Activated B cell treated with CpG ODN at 0.5 μM for 24 hours (primary cell): ENCODE results near the gene SF3B2. TPM values are rescaled to one million over a fixed set of nuclear protein-coding genes. Genes with fewer than 3 reads are reported as not detected.

Experiments used
- ATAC-seq: fragments of 200-7000 bp; cut with Tn5 transposase; one replicate; pipeline ENCODE4 v1.10.0; 2021; ENCODE audit warnings: low read depth, mild to moderate bottlenecking, moderate library complexity
- CTCF ChIA-PET: fragments of 350-600 bp; sonication (Branson Sonifier 250); formaldehyde crosslinking; loops from one replicate; lab custom pipeline; 2021; ENCODE audit warnings: antibody characterized with exemption; lab: Charles Lee
- POLR2A ChIA-PET: fragments of 350-600 bp; sonication (Branson Sonifier 250); formaldehyde crosslinking; loops from one replicate; lab custom pipeline; 2021; ENCODE audit warnings: antibody characterized with exemption; lab: Charles Lee
- DNase-seq: peaks from one replicate; pipeline ENCODE4 v3.0.0; 2022
- H3K27ac Mint-ChIP-seq: one replicate; pipeline ENCODE4 v1.8.0; 2020; ENCODE audit warnings: mixed read lengths
- H3K27me3 Mint-ChIP-seq: one replicate; pipeline ENCODE4 v1.8.0; 2021; ENCODE audit warnings: mixed read lengths
- H3K36me3 Mint-ChIP-seq: one replicate; pipeline ENCODE4 v1.8.0; 2021; ENCODE audit warnings: low read depth, mixed read lengths
- H3K4me1 Mint-ChIP-seq: one replicate; pipeline ENCODE4 v1.8.0; 2021; ENCODE audit warnings: mixed read lengths
- H3K4me3 Mint-ChIP-seq: one replicate; pipeline ENCODE4 v1.8.0; 2020; ENCODE audit warnings: mild to moderate bottlenecking, mixed read lengths
- H3K9me3 Mint-ChIP-seq: one replicate; pipeline ENCODE4 v1.8.0; 2020; ENCODE audit warnings: mixed read lengths
- CTCF ChIP-seq: fragments of 200-600 bp; IDR thresholded peaks from one replicate; pipeline ENCODE4 v1.8.0; 2022; ENCODE audit warnings: antibody characterized with exemption, mild to moderate bottlenecking
- intact Hi-C: fragments of 100-400 bp; cut with micrococcal nuclease; formaldehyde crosslinking; loops from one replicate; pipeline ENCODE4 v1.15.1; 2024
- total RNA-seq: library from RNA; stranded (reverse); gene quantifications from 2 replicates; pipeline ENCODE4 v1.2.3, GENCODE V29; 2022

SF3B2 gene
- total RNA-seq, 1 donor from 2014 or later: 219 TPM

DNA sequence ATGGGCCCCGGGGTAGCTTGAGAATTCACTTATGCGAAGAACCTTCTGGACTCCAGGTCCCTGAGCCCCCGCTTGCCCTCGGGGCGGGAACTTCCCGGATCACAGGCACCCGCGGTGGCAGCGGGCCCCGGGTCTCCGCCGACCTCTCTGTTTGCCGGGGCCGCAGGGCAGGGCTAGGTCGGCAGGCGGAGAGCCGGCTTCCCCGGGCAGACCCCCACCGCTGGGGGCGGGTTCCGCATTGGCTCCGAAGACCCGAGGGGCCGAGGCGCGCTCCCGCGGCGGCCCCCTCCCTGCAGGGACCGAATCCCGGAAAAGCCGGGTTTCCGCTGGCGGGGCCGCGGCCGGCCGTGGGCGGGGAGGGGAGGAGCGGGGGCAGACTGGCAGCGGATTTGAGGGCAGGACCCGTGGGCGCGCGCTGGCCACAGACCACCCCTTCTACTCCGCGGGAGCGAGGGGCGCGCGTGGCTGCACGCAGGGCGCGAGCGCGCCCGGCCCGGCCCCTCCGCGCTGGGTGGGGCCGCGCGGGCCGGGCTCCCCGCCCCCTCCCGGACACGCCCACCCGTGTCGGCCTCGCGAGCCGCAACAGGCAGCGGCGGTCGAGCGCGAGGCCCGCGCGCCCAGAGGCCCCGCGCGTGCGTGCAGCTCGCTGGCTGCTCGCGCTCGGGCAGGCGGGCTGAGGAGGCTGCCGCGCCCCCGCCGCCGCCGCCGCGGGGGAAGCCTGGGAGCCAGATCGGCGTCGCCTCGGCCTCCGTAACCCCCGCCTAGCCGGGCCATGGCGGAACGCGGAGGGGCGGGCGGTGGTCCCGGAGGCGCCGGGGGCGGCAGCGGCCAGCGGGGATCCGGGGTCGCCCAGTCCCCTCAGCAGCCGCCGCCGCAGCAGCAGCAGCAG, 17.8 kb downstream of the SF3B2 start, which contains the start of gene PACS1:
Gene PACS1, plus strand, starts transcription at position 558 of the 889 bp plus-strand sequence. Its CDS starts 215 bp downstream, at position 773.
- peaks cover 66% of the 10 kb centered on the region for H3K4me1 Mint-ChIP-seq
- DNase-seq: peak; percentile 82
- H3K9me3 Mint-ChIP-seq: no peaks in the 10 kb centered on the region
- peak within 1 kb of the TSS; percentile 92 for H3K4me3 Mint-ChIP-seq
- H3K27ac Mint-ChIP-seq: peak within 1 kb of the TSS; percentile 95
- intact Hi-C loops: loop anchor here (1.0 to 2.0 kb wide), 6 partner anchors 11 to 188 kb away; partner anchors contain the start of gene SF3B2
- ChIA-PET POLR2A (interaction anchor here (0.6 to 6.8 kb wide), 13 partner anchors 11 to 70 kb away, joined by 3 to 59 read pairs (median 7); partner anchors contain the start of gene SF3B2), CTCF (interaction anchor here (0.9 to 3.2 kb wide), 9 partner anchors 10 to 152 kb away, joined by 3 to 59 read pairs (median 4); no protein-coding TSS in a partner anchor)
- TF ChIP-seq CTCF: no peak
- no peaks in the 10 kb centered on the region for H3K27me3 Mint-ChIP-seq
- peaks cover 69% of the 10 kb centered on the region for H3K36me3 Mint-ChIP-seq
- ATAC-seq: peak; percentile 75

DNA sequence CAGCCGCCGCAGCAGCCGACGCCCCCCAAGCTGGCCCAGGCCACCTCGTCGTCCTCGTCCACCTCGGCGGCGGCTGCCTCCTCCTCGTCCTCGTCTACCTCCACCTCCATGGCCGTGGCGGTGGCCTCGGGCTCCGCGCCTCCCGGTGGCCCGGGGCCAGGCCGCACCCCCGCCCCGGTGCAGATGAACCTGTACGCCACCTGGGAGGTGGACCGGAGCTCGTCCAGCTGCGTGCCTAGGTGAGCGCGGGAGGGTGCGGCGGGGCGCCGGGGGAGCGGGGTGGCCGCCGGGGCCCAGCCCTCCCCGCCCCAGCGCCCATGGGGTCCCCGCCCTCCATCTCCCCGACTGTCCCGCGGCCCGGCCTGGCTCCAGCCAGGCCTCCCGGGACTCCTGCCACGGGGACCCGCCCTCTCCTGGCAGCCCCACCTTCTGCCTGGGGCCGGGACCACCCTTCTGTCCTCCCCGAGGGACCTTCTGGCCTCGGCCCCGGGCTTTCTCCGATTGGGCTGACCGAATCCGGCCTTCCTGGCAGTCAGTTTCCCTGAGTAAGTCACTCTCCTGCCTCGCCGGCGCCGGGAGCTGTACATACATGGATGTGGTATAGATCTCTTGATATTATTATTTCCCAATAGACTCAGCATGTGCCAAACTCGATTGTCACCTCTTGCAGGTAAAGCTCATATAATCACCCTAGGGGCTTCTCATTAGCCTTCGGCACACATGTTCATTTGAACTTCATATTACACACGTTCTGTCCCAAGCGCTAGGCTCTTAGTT, 18.6 kb downstream of the SF3B2 start:
- H3K27me3 Mint-ChIP-seq: no peaks in the 10 kb centered on the region
- peak overlapping the region; percentile 89 for H3K27ac Mint-ChIP-seq
- ChIA-PET CTCF (interaction anchor here (0.7 to 1.4 kb wide), 6 partner anchors 11 to 69 kb away, joined by 3 to 5 read pairs (median 4); no protein-coding TSS in a partner anchor), POLR2A (interaction anchor here (0.6 to 6.8 kb wide), 16 partner anchors 10 to 197 kb away, joined by 3 to 59 read pairs (median 4); partner anchors contain the start of genes RAB1B and SF3B2)
- no peaks in the 10 kb centered on the region for H3K9me3 Mint-ChIP-seq
- intact Hi-C loops: loop anchor here (1.0 kb wide), 1 partner anchor 188 kb away; no protein-coding TSS in a partner anchor
- TF ChIP-seq CTCF: no peak
- DNase-seq (no peak), ATAC-seq (no peak)
- peaks cover 67% of the 10 kb centered on the region for H3K36me3 Mint-ChIP-seq
- H3K4me3 Mint-ChIP-seq: peak overlapping the region; percentile 91
- peaks cover 70% of the 10 kb centered on the region for H3K4me1 Mint-ChIP-seq

DNA sequence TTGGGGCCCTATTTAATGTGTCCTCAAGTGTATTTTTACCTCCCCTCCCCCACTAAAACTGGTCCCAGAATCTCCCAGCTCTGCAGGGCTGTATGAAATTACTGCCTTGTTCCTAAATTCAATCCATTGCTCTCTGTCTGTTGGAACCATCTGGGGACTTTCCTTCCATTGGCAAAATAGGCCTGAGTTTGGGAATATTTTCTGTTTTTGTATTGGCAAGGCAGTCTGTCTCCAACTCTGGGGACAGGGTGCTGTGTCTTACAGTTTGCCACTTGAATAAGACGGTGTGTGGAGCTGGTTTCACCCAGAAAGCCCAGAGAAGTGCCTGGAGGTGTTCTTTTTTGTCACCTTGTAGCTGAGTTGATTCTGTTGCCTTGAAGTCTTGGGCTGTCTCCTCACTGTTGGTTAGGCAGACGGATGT, 19.2 kb downstream of the SF3B2 start:
- no peak for ATAC-seq
- CTCF ChIA-PET: interaction anchor here (0.7 to 1.4 kb wide), 5 partner anchors 12 to 62 kb away, joined by 3 to 5 read pairs (median 4); no protein-coding TSS in a partner anchor
- intact Hi-C loops: no loop called here

DNA sequence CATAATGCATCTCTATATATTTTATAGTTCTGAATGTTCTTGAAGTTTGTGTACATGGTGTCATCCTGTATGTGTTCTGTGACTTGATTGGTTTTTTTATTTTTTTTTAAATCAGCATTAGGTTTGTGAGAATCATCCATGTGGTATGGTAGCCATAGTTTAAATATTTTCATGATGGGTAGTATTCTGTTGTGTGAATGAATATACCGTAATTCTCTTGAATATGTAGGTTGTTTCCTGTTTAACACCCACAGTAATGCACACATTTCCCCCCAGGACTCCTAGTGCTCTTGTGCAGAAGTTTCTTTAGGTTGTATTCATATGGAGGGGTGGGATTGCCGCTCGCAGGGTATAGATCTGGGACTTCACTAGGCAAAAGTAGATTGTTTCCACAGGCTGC, 19.9 kb downstream of the SF3B2 start:
- Mint-ChIP-seq H3K4me3 (peak overlapping the region; percentile 91), H3K27me3 (no peaks in the 10 kb centered on the region), H3K27ac (peak overlapping the region; percentile 89), H3K4me1 (peaks cover 76% of the 10 kb centered on the region), H3K36me3 (peaks cover 64% of the 10 kb centered on the region), H3K9me3 (no peaks in the 10 kb centered on the region)
- ChIA-PET CTCF (interaction anchor here (0.8 to 1.4 kb wide), 4 partner anchors 15 to 61 kb away, joined by 3 to 5 read pairs (median 4); no protein-coding TSS in a partner anchor), POLR2A (interaction anchor here (0.8 to 6.8 kb wide), 7 partner anchors 8 to 57 kb away, joined by 3 to 59 read pairs (median 21); partner anchors contain the start of gene SF3B2)
- ATAC-seq: no peak
- DNase-seq: no peak
- intact Hi-C loops: no loop called here
- TF ChIP-seq CTCF: no peak

More for the DNA sequence above, 19.2 kb downstream of the SF3B2 start:
- Mint-ChIP-seq H3K4me3 (peak overlapping the region; percentile 91), H3K4me1 (peaks cover 75% of the 10 kb centered on the region), H3K27ac (peak overlapping the region; percentile 89), H3K9me3 (no peaks in the 10 kb centered on the region), H3K27me3 (no peaks in the 10 kb centered on the region), H3K36me3 (peaks cover 67% of the 10 kb centered on the region)
- TF ChIP-seq CTCF: no peak
- POLR2A ChIA-PET: interaction anchor here (0.6 to 6.8 kb wide), 11 partner anchors 9 to 197 kb away, joined by 3 to 59 read pairs (median 4); partner anchors contain the start of genes RAB1B and SF3B2
- DNase-seq: no peak
